ENCODE results near the gene PLB1. TPM values are rescaled to one million over a fixed set of nuclear protein-coding genes. Genes with fewer than 3 reads are reported as not detected.
A peak's percentile ranks its signal among the peaks of the same experiment; 100 is the strongest.

The PLB1 gene
- total RNA-seq, 1 donor from 2014 or later, result 2.4 TPM

- DNase-seq, result no peak
Measured at GRCh38 chr2:28591711-28592335, 96.0 kb downstream of the PLB1 start.

DNA sequence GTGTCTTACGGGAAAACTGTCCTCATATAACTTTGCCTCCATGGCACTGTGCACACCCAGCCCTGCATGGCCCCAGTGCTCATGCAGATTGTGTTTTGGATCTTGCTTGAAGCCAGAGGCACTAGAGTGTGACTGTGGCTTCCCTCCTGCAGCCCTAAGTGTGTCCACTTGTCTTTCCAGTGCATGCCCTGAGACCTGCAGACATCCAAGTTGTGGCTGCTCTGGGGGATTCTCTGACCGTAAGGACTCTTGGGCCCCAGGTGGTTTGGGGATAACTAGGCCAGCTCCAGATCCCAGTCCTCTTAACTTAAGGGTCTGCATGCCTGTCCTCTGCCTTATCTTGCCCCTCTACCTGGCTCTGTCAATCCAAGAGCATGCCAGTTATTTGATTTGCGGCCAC is 96.6 kb downstream of the PLB1 start:
- no peak for DNase-seq

- peak; percentile 55 for DNase-seq
Measured at GRCh38 chr2:28593160-28593755, 97.4 kb downstream of the PLB1 start.

GRCh38 chr2:28594000-28594331 is 98.1 kb downstream of the PLB1 start:
- DNase-seq, result no peak

DNA sequence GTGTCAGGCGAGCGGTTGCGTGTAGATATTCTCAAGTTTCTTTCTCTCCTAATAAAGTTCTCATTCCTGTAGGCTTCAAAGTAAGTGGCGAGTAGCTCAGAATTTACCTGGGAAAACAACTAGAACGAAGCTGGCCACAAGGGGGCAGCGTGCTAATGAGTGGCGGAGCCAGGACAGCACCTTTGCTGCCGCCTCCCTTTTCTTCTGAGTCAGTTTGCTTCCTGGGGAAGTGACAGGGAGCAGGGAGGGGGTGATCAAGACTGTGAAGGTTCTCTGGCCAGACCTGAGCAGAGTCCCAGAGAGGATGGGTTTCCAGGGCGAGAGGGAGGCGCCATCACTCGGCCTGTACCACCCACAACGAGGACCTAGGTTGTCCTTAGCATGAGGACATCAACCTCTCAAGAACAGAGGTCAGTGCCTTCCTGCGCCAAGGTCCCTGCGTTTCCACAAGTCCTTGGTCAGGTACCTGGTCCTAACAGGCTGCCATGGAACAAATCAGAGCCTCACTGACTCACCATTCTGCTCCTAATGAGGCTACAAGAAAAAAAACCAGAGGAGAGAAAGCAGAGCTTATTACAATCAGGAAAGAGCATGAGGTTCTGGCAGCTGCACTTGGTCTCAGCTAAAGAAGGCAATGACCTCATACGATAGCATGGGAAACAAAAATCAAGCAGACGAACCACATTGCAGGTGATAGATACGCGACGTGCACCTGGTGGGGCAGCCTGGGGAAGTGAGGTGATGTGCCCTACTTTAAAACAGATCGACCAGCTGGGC is 98.7 kb downstream of the PLB1 start:
- DNase-seq, result peak; percentile 94

GRCh38 chr2:28595323-28595722 is 99.5 kb downstream of the PLB1 start:
- DNase-seq, result no peak

DNA sequence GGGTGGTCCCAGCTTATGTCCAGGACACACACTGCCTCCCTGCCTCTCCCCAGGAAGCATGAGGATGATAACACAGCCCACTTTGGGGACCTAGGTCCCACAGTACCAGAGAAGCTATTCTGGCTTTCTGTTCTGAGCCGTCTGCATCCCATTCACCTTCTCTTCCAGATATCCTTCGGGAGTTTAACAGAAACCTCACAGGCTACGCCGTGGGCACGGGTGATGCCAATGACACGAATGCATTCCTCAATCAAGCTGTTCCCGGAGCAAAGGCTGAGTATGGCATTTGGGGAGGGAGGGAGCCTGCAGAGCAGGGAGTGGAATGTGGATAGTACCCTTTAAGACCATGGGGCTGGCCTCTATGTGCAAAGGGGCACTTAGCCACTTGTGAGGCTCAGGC is 102.6 kb downstream of the PLB1 start:
- DNase-seq, result no peak

- no peak for DNase-seq
Measured at GRCh38 chr2:28600181-28600580, 104.3 kb downstream of the PLB1 start.

- DNase-seq, result no peak
Measured at GRCh38 chr2:28601616-28602015, 105.8 kb downstream of the PLB1 start.

GRCh38 chr2:28602136-28602660 is 106.3 kb downstream of the PLB1 start:
- no peak for DNase-seq

DNA sequence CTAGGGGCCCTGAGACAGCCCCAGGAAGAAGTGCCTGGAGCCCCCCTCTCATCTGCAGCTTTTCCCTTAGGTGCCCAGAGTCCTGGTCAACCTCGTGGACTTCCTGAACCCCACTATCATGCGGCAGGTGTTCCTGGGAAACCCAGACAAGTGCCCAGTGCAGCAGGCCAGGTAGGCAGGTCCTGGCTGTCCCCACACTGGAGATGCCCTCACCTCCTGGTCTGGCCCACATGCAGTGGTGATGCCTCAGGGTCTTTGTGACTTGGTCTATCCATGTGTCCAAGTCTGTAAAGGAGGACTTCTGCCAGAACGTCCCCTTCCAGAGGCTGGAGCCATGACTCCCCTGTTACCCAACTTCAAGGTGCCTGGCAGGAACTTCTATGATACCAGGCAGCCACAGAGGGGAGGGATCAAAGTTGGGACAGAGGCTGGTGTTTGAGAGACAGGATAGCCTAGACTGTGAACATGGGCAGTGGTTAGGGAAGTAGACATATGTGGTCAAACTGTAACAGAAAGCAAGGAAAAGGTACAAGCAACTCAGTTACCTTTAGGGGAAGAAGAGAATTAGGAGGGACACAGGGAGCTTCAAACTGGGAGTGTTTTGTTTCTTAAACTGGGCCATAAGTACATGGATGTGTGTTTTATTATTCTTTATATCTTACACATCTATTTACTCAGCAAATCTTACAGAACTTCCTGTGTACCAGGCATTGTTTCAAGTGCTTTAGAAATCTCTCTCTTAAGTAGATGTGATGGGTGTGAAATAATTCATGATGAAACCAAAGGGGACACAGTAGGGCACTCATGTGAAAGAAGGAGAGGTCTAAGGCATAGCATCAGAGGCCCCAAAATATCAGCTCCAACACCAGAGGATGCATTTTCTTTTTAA is 107.1 kb downstream of the PLB1 start:
- DNase-seq, result no peak

DNA sequence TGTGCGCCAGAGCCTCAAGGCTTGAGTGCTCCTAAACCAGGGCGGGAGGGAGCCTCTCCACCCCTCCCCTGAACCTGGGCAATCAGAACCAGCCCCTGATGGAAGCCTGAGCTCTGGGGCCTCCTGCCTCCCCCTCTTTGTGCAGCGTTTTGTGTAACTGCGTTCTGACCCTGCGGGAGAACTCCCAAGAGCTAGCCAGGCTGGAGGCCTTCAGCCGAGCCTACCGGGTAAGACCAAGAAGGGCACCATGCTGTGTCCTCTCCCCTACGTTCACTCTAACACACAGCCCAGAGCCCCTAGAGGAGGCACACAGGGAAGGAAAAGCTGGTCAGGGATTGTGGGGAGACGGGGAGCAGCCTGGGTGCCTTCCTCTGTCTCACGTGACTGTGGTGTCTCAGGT is 108.0 kb downstream of the PLB1 start:
- no peak for DNase-seq

GRCh38 chr2:28604284-28604843 is 108.5 kb downstream of the PLB1 start:
- no peak for DNase-seq

- no peak for DNase-seq
Measured at GRCh38 chr2:28606986-28607441, 111.2 kb downstream of the PLB1 start.

- peak; percentile 76 for DNase-seq
Measured at GRCh38 chr2:28607730-28608499, 112.1 kb downstream of the PLB1 start.

DNA sequence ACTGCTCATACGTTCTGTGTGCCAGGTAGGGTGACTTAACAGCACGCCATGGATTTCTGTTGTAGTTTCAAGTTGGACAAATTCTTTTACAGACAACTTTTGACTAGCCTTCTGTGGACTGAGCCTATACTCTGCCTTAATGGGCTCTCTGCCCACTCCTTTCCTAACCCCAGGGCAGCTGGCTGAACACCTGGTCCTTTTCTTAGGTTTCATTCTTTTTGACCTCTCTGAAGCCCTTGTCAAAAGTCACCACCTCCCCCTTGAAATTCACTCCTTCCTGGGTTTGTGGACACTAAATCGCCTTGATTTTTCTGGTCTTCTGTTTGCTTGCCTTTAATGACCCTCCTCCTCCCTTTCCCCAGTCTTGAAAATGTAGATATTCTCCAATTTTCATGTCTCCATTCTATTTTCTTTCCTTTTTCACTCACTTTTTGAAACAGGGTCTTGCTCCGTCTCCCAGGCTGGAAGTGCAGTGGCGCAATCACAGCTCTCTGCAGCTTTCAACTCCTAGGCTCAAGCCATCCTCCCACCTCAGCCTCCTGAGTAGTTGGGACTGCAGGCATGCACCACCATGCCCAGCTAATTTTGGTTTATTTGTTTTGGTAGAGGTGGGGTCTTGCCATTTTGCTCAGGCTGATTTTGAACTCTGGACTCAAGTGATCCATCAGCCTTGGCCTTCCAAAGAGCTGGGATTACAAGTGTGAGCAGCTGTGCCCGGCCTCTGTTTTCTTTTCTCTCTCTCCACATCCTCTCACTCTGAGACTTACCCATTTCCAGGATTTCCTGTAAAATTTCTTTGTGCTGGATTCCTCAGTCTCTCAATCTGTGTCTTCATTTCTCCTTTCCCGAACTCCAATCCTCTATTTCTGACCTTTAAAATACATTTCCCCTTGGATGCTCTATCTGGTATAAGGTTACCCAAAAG is 112.9 kb downstream of the PLB1 start:
- peak; percentile 38 for DNase-seq

DNA sequence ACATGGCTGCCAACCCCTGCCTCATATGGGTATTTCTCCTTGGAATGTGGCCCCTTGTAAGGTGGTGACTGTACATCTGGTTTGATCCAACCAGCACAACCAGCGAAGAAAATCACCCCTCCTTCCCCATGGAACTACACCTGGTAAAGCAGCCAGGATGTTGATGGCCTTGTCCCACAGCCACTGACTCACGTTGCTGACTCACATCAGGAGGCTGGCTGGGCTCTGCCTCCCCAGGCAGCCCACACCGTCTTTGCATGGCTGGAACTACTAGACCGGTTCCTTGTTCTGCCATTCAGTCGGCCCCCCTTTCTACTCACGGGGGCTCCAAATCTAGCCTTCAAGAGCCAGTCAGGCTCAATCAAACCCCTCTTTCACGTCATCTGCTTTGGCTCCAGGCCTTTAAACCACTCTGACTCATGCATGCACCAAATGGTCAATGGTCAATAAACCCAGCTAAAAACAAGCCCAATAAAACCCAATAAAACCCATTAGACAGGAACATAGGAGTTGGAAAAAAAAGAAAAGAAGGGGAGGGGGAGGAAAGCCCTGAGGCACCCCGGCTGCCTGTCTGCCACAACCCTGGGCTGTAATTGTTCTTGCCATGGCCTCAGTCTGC is 114.8 kb downstream of the PLB1 start:
- DNase-seq, result no peak

GRCh38 chr2:28612131-28612812 is 116.4 kb downstream of the PLB1 start:
- DNase-seq, result no peak

- no peak for DNase-seq
Measured at GRCh38 chr2:28613186-28613585, 117.3 kb downstream of the PLB1 start.
